ENCODE results near the gene ZNF556.

Gene ZNF556

GRCh38 chr19:2853015-2853606, 14.0 kb upstream of the ZNF556 start:
- TF ChIP-seq, protein P1, sequence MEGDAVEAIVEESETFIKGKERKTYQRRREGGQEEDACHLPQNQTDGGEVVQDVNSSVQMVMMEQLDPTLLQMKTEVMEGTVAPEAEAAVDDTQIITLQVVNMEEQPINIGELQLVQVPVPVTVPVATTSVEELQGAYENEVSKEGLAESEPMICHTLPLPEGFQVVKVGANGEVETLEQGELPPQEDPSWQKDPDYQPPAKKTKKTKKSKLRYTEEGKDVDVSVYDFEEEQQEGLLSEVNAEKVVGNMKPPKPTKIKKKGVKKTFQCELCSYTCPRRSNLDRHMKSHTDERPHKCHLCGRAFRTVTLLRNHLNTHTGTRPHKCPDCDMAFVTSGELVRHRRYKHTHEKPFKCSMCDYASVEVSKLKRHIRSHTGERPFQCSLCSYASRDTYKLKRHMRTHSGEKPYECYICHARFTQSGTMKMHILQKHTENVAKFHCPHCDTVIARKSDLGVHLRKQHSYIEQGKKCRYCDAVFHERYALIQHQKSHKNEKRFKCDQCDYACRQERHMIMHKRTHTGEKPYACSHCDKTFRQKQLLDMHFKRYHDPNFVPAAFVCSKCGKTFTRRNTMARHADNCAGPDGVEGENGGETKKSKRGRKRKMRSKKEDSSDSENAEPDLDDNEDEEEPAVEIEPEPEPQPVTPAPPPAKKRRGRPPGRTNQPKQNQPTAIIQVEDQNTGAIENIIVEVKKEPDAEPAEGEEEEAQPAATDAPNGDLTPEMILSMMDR (IDR thresholded peaks at IDR 0.05; ENCODE audit: control insufficient read depth, extremely low read depth, insufficient read depth) = no peak
- no peak overlapping the region for H3K4me3 ChIP-seq (ENCODE audit: low read depth, low read length)
- DNase-seq (ENCODE audit: low read depth) = no peak

DNA sequence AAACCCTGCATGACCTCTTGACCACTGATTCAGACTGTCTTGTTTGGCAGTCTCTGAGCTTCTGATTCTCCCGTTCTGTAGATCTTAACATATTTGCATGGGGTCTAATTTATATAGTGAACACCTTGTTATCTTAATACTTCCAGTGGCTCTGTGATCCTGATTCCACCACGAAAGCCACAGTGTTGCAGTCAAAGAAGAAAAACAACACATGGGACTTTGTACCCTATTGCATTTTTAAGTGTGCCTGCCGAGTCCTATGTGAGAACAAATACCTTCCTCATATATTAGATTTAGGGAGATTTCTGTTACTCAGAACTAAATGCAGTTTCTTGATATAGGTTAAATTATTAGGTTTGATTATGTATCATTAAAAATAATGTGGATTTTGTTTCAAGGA, 12.3 kb upstream of the ZNF556 start:
- DNase-seq (ENCODE audit: low read depth) = no peak
- TF ChIP-seq, protein P1 (IDR thresholded peaks at IDR 0.05; ENCODE audit: control insufficient read depth, extremely low read depth, insufficient read depth) = no peak
- H3K4me3 ChIP-seq (ENCODE audit: low read depth, low read length) = no peak overlapping the region

DNA sequence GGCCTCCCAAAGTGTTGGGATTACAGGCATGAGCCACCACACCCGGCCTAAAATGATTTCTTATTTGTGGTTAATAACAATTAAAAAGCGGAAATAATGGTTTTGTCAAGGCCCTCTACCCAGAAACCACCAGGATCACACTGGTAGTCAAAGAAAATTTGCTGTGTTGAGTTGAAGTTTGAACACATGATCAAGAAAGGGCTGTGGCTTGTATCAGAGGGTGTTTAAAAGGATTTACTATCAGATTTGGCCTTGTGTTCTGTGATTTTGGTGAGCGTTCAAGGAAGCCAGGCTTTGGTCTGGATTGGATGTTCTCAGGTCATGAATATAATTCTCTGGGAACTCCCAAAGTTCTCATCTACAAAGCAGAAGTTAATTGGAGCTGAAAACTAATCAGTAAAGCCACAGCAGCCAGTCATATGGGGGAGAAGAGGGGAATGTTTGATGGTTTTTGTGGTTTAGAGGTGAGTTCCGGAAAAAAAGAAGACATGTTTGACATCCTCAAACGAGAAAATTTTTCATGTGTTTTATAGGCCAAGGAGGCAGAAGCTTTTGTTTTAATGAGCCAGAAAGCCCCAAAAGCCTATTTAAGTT, 10.6 kb upstream of the ZNF556 start:
- no peak for DNase-seq (ENCODE audit: low read depth)
- H3K4me3 ChIP-seq (ENCODE audit: low read depth, low read length) = no peak overlapping the region
- TF ChIP-seq, protein P1 (IDR thresholded peaks at IDR 0.05; ENCODE audit: control insufficient read depth, extremely low read depth, insufficient read depth) = no peak

DNA sequence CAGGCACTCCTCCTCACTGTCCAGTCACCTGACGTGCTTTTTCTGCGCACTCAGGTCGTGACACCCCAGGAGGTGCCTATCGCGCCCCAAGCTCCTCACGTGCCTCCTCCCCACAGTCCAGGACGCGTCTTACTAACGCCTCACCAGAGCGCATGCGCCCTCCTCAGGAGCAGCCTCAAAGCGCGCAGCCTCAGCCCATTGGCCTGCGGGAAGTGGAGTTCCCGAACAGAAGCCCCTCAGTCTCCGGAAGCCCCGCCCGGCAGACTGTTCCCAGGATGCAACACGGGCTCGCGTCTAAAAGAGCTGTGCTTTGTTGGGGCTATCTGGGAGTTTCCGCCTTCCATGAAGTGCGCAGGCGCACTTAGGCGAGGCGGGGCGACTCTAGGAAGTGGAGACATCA, 8.3 kb upstream of the ZNF556 start:
- TF ChIP-seq, protein P1 (IDR thresholded peaks at IDR 0.05; ENCODE audit: control insufficient read depth, extremely low read depth, insufficient read depth) = no peak
- no peak overlapping the region for H3K4me3 ChIP-seq (ENCODE audit: low read depth, low read length)
- DNase-seq (ENCODE audit: low read depth) = no peak

- DNase-seq (ENCODE audit: low read depth) = no peak
- no peak overlapping the region for H3K4me3 ChIP-seq (ENCODE audit: low read depth, low read length)
- TF ChIP-seq, protein P1 (IDR thresholded peaks at IDR 0.05; ENCODE audit: control insufficient read depth, extremely low read depth, insufficient read depth) = no peak
These were observed 3.3 kb upstream of the ZNF556 start for GRCh38 chr19:2863816-2864215.

DNA sequence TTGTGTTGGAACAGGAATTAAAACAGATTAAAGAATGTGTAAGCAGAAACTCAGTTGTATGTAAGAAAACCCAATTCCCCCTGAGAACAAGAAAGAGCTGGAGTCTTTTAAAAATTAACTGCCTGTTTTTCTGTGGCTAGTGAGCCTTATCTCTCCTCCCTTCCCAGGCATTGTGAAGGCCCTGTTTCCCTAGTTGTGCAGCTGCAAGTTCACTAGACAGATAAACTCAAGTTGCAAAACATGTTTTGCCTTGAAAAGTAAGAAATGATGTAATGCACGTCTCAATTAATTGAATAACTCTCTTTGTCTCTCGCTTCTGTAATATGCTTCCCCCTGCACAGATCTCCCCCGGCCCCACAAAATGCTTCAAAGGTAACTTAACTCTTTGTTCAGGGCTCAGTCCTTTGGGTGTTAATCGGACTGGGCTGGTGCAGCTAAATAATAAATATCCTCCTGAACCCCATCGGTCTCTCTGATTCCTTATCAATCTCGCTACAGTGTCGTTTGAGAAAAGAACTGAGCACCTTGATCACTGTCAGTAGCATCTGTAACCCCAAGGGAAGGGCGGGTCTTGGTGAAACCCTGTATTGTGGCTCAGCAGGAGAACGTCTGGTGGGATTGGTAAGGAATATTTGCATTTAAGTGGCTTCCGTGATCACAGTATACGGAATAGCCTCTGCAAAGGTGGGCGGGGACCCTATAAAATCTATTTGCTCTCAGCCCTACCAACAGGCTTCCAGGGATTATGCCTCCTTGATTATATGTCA, 1.6 kb upstream of the ZNF556 start:
- TF ChIP-seq, protein P1 (IDR thresholded peaks at IDR 0.05; ENCODE audit: control insufficient read depth, extremely low read depth, insufficient read depth) = no peak
- H3K4me3 ChIP-seq (ENCODE audit: low read depth, low read length) = no peak overlapping the region
- DNase-seq (ENCODE audit: low read depth) = no peak
